SH-SY5Y (cell line): ENCODE data around the gene PDE4D.

Experiments used
- GATA2 ChIP-seq: IDR thresholded peaks from 2 replicates; pipeline ENCODE4 v1.6.1; 2011; ENCODE audit warnings: mild to moderate bottlenecking, low read depth, low read length
- GATA3 ChIP-seq: IDR thresholded peaks from 2 replicates; pipeline ENCODE4 v1.6.1; 2011; ENCODE audit warnings: low read depth, mild to moderate bottlenecking, low read length, moderate library complexity

PDE4D gene

DNA sequence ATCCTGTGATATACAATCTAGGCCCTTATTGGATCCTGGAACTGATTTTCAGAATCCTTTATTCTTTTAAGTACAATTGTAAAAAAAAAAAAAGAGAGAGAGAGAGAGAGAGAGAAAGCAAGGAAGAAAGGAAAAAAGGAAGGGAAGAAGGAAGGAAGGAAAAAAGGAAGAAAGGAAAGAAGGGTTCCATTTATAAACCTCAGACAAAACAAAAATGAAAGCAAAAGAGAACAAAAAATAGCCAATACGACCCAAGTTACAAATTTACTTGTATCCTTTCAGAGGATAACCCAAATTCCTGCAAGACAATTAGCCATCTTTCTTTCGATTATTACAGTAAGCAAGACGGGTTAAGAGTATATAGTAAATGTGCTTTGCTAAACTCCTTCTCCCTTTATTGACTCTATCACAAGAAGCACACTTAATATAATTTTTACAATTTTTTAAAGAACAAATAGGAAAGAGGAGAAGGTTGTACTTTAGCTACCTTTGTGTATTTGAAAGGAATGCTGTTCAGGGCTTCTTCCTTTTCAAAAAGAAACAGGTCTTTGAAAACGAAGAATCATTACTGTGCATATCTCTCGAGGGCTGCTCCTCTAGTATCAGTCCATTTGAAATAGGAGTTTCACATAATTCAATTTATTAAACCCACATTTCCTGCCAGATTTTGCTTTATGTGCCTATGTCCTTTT is 767.4 kb downstream of the PDE4D start:
- TF ChIP-seq GATA3 (no peak), GATA2 (no peak)

- no peak for TF ChIP-seq GATA2
- no peak for TF ChIP-seq GATA3
Observed at GRCh38 chr5:59125011-59125961, 768.2 kb downstream of the PDE4D start.

DNA sequence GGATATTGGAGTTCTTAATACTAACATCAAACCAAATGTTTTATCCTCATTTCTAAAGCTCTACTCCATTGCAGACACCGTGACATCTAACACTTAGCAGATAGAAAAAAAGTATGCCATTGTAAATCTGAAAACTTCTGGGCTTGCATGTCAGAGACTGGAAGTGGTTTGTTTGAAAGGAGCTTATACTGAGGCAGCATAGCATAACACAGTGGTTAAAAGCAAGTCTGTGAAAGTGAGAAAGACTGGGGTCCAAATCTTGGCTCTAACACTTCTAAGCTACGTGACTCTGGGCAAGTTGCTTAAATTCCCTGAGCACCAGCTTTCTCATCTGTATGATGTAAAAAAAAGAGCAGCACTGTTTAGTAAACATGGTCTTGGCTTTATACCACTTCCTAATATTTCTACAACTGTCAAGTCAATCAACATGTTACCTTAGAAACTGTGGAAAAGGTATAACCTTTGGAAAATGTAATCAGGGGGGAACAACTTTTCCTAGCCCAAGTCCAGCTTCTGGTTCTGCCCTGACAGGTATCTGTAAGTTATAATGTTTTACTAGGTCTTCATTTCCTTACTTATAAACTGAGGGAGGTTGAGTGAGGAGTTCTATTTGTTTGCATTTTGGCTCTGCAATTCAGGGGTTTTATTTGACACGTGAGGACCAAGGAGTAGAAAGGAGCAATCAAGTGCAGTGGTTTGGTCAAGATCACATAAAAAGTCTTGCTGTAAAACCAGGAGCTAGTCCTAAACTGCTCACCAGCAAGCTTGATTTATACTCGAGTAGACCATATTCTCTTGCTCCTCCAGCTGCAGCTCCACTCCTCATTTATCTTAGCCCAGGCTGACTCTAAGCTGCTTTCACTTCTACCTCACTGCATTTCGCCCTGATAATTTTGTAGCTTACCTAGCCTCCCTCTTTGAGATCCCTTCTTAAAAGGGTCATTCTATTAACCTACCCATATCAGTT is 769.6 kb downstream of the PDE4D start:
- TF ChIP-seq GATA3, result no peak
- TF ChIP-seq GATA2, result no peak

GRCh38 chr5:59119480-59119879 is 774.0 kb downstream of the PDE4D start:
- TF ChIP-seq GATA2 (no peak), GATA3 (no peak)

DNA sequence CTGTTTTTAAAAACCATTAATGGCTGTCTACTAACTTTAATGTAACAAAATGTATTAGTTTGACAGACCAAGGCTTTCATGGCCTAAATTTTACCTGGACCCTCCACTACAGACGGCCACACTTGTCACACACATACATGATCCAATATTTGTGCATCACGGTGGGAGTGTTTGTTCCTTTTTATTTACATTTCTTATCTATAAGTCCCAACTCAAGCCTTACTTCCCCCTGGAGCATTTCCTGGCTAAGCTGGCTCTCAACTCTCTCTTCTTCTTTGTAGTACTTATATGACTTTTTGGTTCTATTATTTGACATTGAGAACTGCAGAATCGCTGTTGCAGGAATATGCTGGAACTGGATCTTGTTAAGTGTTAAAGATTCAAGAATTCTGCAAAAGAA is 776.2 kb downstream of the PDE4D start:
- TF ChIP-seq GATA3 (no peak), GATA2 (no peak)

- TF ChIP-seq GATA3 (no peak), GATA2 (no peak)
Observed at GRCh38 chr5:59116231-59116865, 777.2 kb downstream of the PDE4D start.

DNA sequence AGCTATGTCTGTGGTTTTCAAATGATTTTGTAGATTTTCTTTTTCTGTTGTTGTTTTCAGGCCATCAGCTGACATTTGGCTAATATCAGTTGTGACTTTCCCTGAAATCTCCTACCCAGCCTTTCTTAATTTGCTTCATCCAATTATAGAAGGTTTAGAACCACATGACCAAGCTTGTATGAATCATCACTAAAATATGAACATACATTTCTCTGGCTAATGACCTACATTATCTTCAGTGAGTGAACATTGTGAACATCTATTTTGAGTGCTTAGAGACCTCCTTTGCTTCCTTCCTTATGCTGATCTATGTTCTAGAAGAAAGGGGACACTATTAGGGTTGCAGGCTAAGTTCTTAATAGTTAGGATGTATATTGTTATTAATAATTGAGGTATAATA is 778.2 kb downstream of the PDE4D start:
- no peak for TF ChIP-seq GATA3
- no peak for TF ChIP-seq GATA2

DNA sequence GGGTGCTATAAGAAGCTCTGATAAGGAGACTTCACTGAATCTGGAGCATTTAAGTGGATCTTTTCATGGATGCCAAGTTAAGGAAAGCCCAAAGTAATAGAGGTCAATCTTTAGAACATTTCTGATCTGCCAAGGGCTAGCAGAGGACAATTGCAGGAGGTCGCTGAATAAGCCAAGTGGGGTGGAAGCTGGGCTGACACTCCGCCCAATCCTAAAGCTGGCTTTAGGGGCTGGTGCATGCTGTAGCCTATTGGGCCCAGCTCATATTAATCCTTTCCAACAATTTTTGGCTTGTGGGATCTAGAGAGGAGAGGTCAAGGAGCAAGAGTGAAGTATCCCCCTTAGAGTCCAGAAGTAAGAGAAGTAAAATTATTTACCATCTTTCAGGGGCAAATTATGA is 784.1 kb downstream of the PDE4D start:
- TF ChIP-seq GATA3 (no peak), GATA2 (no peak)

DNA sequence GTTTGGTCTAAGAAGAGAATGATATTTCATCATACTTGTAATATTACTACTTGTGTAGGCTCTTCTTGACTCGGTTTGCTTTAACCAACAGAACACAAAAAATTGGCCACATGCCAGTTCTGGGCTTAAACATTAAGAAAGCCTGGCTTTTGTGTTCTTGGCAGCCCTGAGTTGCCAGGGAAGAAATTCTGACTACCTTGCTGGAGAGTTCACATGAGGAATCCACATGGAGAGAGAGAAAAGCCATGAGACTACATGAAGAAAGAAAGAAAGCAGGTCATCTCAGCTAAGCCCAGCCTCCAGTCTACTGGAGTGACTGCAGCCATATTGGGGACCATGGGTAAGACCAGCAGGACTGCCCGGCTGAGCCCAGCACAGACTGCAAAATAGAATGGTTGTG is 785.8 kb downstream of the PDE4D start:
- TF ChIP-seq GATA2 (no peak), GATA3 (no peak)

GRCh38 chr5:59104400-59105127 is 789.0 kb downstream of the PDE4D start:
- no peak for TF ChIP-seq GATA3
- TF ChIP-seq GATA2, result no peak

DNA sequence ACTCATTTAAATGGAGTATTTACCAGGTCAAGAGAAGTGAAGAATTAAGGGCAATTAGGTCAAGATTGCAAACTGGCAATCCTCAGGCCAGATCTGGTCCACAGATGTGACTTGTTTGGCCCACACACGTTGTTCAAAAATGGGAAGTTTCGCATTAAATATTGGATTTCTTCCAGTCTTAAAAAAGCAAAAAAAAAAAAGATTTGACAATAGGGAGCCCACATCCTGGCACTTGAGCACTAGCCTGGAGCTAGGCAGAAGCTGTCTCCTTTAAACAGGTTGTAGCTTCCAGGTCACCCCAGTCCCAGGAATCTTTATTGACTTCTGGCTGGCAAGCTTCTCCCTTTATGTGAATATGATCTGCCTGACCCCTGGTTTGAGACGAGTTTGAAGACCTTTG is 790.2 kb downstream of the PDE4D start:
- TF ChIP-seq GATA3 (no peak), GATA2 (no peak)

DNA sequence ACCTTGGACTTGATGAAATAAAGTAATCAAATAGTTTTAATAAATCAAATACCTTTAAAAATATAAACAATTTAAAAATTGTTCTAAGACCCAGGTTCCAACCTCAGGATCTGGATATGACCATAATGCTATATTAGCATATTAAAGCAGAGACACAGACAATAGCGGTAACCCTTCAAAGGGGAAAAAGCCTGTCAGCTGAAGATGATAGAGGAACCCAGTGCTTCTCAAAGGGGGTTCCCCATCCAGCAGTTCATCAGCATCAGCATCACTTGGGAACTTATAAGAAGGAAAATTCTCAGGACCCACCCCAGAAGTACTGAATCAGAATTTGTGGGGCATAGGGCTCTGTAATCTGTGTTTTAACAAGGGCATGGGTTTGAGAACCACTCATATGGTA is 791.1 kb downstream of the PDE4D start:
- TF ChIP-seq GATA3 (no peak), GATA2 (no peak)

- TF ChIP-seq GATA3 (no peak), GATA2 (no peak)
Observed at GRCh38 chr5:59100875-59101274, 792.7 kb downstream of the PDE4D start.

DNA sequence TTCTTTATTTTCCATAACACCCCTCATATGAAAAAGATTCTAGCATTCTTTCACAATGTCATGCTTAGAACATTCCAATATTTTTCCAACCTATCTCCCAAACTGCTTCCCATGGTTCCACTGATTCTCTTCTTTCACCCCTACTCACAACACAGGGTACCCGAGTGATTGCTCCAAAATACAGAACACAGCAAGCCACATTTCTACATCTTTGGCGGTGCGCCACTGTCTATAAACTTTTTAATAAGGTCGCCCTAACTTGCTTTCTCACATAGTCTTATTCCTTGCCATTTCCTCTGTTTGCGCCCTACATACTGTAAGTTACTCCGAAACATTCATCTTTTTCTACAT is 793.6 kb downstream of the PDE4D start:
- TF ChIP-seq GATA3 (no peak), GATA2 (no peak)
